Measurements from ENCODE around the gene RNF133. TPM values are rescaled to one million over a fixed set of nuclear protein-coding genes. Genes with fewer than 3 reads are reported as not detected.

The RNF133 gene
- total RNA-seq, 1 donor from 2014 or later, result not detected

- DNase-seq (ENCODE audit: low read depth), result no peak
- H3K4me3 ChIP-seq (ENCODE audit: low read depth, low read length), result no peak overlapping the region
- H3K27me3 ChIP-seq (ENCODE audit: control insufficient read depth, insufficient read depth, low read length), result no peaks in the 10 kb centered on the region
- no peak for TF ChIP-seq CTCF (IDR thresholded peaks at IDR 0.05; ENCODE audit: insufficient read depth, low read length, poor library complexity, severe bottlenecking)
- no peaks in the 10 kb centered on the region for H3K36me3 ChIP-seq (ENCODE audit: control insufficient read depth, insufficient read depth, low read length)
These were observed 46.0 kb downstream of the RNF133 start for GRCh38 chr7:122652876-122653275.

GRCh38 chr7:122651451-122651850, 47.5 kb downstream of the RNF133 start:
- TF ChIP-seq CTCF (IDR thresholded peaks at IDR 0.05; ENCODE audit: insufficient read depth, low read length, poor library complexity, severe bottlenecking), result no peak
- no peak for DNase-seq (ENCODE audit: low read depth)
- no peaks in the 10 kb centered on the region for H3K27me3 ChIP-seq (ENCODE audit: control insufficient read depth, insufficient read depth, low read length)
- no peak overlapping the region for H3K4me3 ChIP-seq (ENCODE audit: low read depth, low read length)
- H3K36me3 ChIP-seq (ENCODE audit: control insufficient read depth, insufficient read depth, low read length), result no peaks in the 10 kb centered on the region

Other genes with a start within 250 kb of the RNF133 start
- gene RNF148, start 3.8 kb upstream of the RNF133 start, total RNA-seq, result 0.07 and 0.71 TPM in 2 replicates
- 6.8 and 8.8 TPM in 2 replicates for gene CADPS2, start 187.3 kb upstream of the RNF133 start, total RNA-seq